Hepatocyte (in vitro differentiated cells): ENCODE results near the gene PRKAR1B. TPM values are rescaled to one million over a fixed set of nuclear protein-coding genes. Genes with fewer than 3 reads are reported as not detected.

Source experiments
- DNase-seq: peaks from one replicate; pipeline ENCODE4 v3.0.0-alpha.2; 2016; ENCODE audit warnings: low spot score
- H2AFZ ChIP-seq: fragments of 200-600 bp; sonication (generic); 2 replicates; pipeline ENCODE4 v1.6.0; 2016; ENCODE audit warnings: antibody characterized with exemption, mild to moderate bottlenecking
- H3K27ac ChIP-seq: fragments of 200-600 bp; sonication (generic); 2 replicates; pipeline ENCODE4 v1.5.1; 2016; ENCODE audit warnings: mild to moderate bottlenecking
- H3K27me3 ChIP-seq: fragments of 200-600 bp; sonication (generic); 2 replicates; pipeline ENCODE4 v1.6.1; 2016
- H3K36me3 ChIP-seq: fragments of 200-600 bp; sonication (generic); replicated peaks from 2 replicates; pipeline ENCODE4 v1.5.1; 2016; ENCODE audit warnings: low read depth; ENCODE audit not compliant: insufficient read depth
- H3K4me1 ChIP-seq: fragments of 200-600 bp; sonication (generic); 2 replicates; pipeline ENCODE4 v1.5.1; 2016; ENCODE audit warnings: mild to moderate bottlenecking, moderate library complexity; ENCODE audit not compliant: insufficient read depth
- H3K4me2 ChIP-seq: fragments of 200-600 bp; sonication (generic); 2 replicates; pipeline ENCODE4 v1.6.0; 2016
- H3K4me3 ChIP-seq: fragments of 200-600 bp; sonication (generic); 2 replicates; pipeline ENCODE4 v1.5.1; 2016; ENCODE audit warnings: mild to moderate bottlenecking
- H3K79me2 ChIP-seq: fragments of 200-600 bp; sonication (generic); 2 replicates; pipeline ENCODE4 v1.6.0; 2017; ENCODE audit warnings: mild to moderate bottlenecking
- H3K9me2 ChIP-seq: fragments of 200-600 bp; sonication (generic); replicated peaks from 2 replicates; pipeline ENCODE4 v1.6.0; 2017; ENCODE audit warnings: mild to moderate bottlenecking; ENCODE audit not compliant: insufficient read depth
- H3K9me3 ChIP-seq: fragments of 200-600 bp; sonication (generic); 2 replicates; pipeline ENCODE4 v1.5.1; 2016; ENCODE audit warnings: low read depth, mild to moderate bottlenecking
- H4K20me1 ChIP-seq: fragments of 200-600 bp; sonication (generic); 2 replicates; pipeline ENCODE4 v1.6.0; 2016; ENCODE audit warnings: mild to moderate bottlenecking; ENCODE audit not compliant: insufficient read depth, poor library complexity, severe bottlenecking
- EZH2 ChIP-seq: fragments of 200-600 bp; sonication (generic); IDR thresholded peaks from 2 replicates; pipeline ENCODE4 v1.6.1; 2016; ENCODE audit warnings: antibody characterized with exemption, mild to moderate bottlenecking, borderline replicate concordance
- EZH2phosphoT487 ChIP-seq: fragments of 200-600 bp; sonication (generic); IDR thresholded peaks from one replicate; pipeline ENCODE4 v1.6.1; 2018; ENCODE audit warnings: antibody characterized with exemption, mild to moderate bottlenecking, low read depth, moderate library complexity; ENCODE audit not compliant: unreplicated experiment, severe bottlenecking
- WGBS: methylation state at CpG from one replicate; pipeline ENCODE4 v1.1.6; 2016; ENCODE audit warnings: low lambda C conversion rate; ENCODE audit errors: missing lambda C conversion rate; 5-methylcytosine and 5-hydroxymethylcytosine counted together
- polyA plus RNA-seq: library from polyadenylated mRNA; unstranded; fragments of >200 nt; fragmentation: Nextera tagmentation; extraction: Ambion mirVana; gene quantifications from 2 replicates; pipeline ENCODE4 v1.2.1, GENCODE V29; 2016
- total RNA-seq: library from RNA; depleted of rRNA; stranded (reverse); fragments of >200 nt; gene quantifications from 2 replicates; pipeline ENCODE4 v1.2.3, GENCODE V29; 2014
- TF ChIP-seq, protein P1 (sequence below): fragments of 200-600 bp; sonication (generic); IDR thresholded peaks from 2 replicates; pipeline ENCODE4 v1.5.1; 2016; ENCODE audit warnings: antibody characterized with exemption, mild to moderate bottlenecking; ENCODE audit not compliant: poor library complexity

Gene PRKAR1B
- total and polyA plus RNA-seq, 2 experiments from 2014 or later = 16.6 to 28.7 TPM

- Histone ChIP-seq H2AFZ (no peak overlapping the region), H3K79me2 (no peaks in the 10 kb centered on the region)
Observed at GRCh38 chr7:674454-675410, 52.3 kb downstream of the PRKAR1B start.

DNA sequence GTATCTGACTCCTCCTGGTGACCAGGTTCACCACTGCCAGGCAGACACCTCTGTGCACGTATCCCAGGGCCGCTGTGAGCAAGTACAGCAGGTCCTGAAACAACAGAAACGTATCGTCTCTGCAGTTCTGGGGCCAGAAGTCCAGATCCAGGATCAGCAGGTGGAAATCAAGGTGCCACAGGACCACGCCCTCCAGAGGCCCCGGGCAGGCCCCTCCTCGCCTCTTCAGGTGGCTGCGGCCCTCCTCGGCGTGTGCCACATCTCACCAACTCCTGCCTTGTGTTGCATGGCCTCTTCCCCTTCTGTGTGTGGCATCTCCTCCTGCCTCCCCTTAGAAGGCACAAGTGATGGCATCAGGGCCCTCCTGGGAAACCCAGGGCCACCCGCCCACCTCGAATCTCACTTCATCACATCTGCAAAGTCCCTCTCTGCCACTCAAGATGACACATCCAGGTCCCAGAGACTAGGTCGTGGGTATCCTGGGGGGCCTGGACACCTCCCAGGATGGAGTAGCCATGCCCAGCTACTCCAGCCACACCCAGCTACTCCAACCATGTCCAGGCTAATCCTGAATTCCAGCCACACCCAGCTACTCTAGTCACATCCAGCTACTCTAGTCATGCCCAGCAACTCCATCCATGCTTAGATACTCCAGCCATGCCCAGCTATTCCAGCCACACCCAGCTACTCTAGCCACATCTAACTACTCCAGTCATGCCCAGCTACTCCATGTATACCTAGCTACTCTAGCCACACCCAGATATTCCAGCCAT is 53.2 kb downstream of the PRKAR1B start:
- H3K4me3 ChIP-seq = no peak overlapping the region
- H3K36me3 ChIP-seq = no peaks in the 10 kb centered on the region
- 95% methylated on average over 13 of the region's 13 CpGs for WGBS
- no peak overlapping the region for H2AFZ ChIP-seq
- no peaks in the 10 kb centered on the region for H3K79me2 ChIP-seq
- no peaks in the 10 kb centered on the region for H3K27me3 ChIP-seq
- H3K27ac ChIP-seq = no peak overlapping the region
- H4K20me1 ChIP-seq = no peaks in the 10 kb centered on the region
- no peak overlapping the region for H3K4me2 ChIP-seq
- H3K4me1 ChIP-seq = no peaks in the 10 kb centered on the region
- TF ChIP-seq EZH2 (no peak), EZH2phosphoT487 (no peak)
- TF ChIP-seq, protein P1, sequence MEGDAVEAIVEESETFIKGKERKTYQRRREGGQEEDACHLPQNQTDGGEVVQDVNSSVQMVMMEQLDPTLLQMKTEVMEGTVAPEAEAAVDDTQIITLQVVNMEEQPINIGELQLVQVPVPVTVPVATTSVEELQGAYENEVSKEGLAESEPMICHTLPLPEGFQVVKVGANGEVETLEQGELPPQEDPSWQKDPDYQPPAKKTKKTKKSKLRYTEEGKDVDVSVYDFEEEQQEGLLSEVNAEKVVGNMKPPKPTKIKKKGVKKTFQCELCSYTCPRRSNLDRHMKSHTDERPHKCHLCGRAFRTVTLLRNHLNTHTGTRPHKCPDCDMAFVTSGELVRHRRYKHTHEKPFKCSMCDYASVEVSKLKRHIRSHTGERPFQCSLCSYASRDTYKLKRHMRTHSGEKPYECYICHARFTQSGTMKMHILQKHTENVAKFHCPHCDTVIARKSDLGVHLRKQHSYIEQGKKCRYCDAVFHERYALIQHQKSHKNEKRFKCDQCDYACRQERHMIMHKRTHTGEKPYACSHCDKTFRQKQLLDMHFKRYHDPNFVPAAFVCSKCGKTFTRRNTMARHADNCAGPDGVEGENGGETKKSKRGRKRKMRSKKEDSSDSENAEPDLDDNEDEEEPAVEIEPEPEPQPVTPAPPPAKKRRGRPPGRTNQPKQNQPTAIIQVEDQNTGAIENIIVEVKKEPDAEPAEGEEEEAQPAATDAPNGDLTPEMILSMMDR = no peak
- H3K9me2 ChIP-seq = no peaks in the 10 kb centered on the region
- no peak for DNase-seq
- no peaks in the 10 kb centered on the region for H3K9me3 ChIP-seq

More at GRCh38 chr7:674454-675410, 52.3 kb downstream of the PRKAR1B start:
- 96% methylated on average over 16 of the region's 16 CpGs for WGBS
- Histone ChIP-seq H3K27ac (no peak overlapping the region), H4K20me1 (no peaks in the 10 kb centered on the region), H3K9me3 (no peaks in the 10 kb centered on the region), H3K9me2 (no peaks in the 10 kb centered on the region), H3K4me2 (no peak overlapping the region), H3K27me3 (no peaks in the 10 kb centered on the region), H3K4me3 (no peak overlapping the region), H3K36me3 (no peaks in the 10 kb centered on the region), H3K4me1 (no peaks in the 10 kb centered on the region)
- DNase-seq = no peak
- no peak for TF ChIP-seq EZH2
- TF ChIP-seq, protein P1 = no peak
- TF ChIP-seq EZH2phosphoT487 = no peak

DNA sequence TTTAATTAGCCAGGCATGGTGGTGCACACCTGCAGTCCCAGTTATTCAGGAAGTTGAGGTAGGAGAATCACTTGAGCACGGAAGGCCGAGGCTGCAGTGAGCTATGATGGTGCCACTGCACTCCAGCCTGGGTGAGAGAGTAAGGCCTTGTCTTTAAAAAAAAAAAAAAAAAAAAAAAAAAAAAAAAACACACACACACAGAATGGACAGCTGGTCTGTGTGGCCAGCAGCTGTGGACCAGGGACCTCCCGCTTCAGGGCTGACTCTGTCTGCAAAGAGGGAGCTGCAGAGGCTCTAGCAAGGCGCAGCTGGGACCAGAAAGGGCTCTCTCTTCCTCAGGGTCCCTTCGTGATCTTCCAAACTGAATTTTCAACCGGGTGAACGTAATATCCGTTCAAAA is 54.2 kb downstream of the PRKAR1B start:
- H3K9me2 ChIP-seq = no peaks in the 10 kb centered on the region
- WGBS = 96% methylated on average over 8 of the region's 8 CpGs
- H3K4me1 ChIP-seq = no peaks in the 10 kb centered on the region
- TF ChIP-seq, protein P1 = no peak
- TF ChIP-seq EZH2 = no peak
- no peak for TF ChIP-seq EZH2phosphoT487
- H3K36me3 ChIP-seq = no peaks in the 10 kb centered on the region
- H3K4me2 ChIP-seq = no peak overlapping the region
- no peak overlapping the region for H2AFZ ChIP-seq
- no peaks in the 10 kb centered on the region for H3K27me3 ChIP-seq
- no peak overlapping the region for H3K27ac ChIP-seq
- no peaks in the 10 kb centered on the region for H3K79me2 ChIP-seq
- H4K20me1 ChIP-seq = no peaks in the 10 kb centered on the region
- DNase-seq = no peak
- no peak overlapping the region for H3K4me3 ChIP-seq
- H3K9me3 ChIP-seq = no peaks in the 10 kb centered on the region
